ENCODE data around the gene SLC2A14. TPM values are rescaled to one million over a fixed set of nuclear protein-coding genes. Genes with fewer than 3 reads are reported as not detected.
A peak's percentile ranks its signal among the peaks of the same experiment; 100 is the strongest.
"Not testable (repeated sequence)": the region's sequence is repeated elsewhere in the genome, so short reads cannot be mapped to it uniquely, and the experiment has no call there.

Gene SLC2A14
- total RNA-seq, 2 donors from 2014 or later = 35.9 to 70.9 TPM

GRCh38 chr12:7834701-7835100, 38.0 kb downstream of the SLC2A14 start:
- Mint-ChIP-seq H3K4me3 (no peak overlapping the region), H3K36me3 (ENCODE audit: low read depth) (no peaks in the 10 kb centered on the region), H3K4me1 (peaks cover 35% of the 10 kb centered on the region), H3K27ac (no peak overlapping the region), H3K27me3 (ENCODE audit: insufficient read depth) (no peaks in the 10 kb centered on the region), H3K9me3 (no peaks in the 10 kb centered on the region)
- WGBS, 2 experiments (ENCODE audit: insufficient coverage in 1 of 2, insufficient read length in 1 of 2) = 67 to 77% methylated on average over 1 of the region's 1 CpG
- no peaks in the 10 kb centered on the region for H3K4me1 ChIP-seq (ENCODE audit: control insufficient read depth, insufficient read depth, low read length)
- H3K9ac ChIP-seq (ENCODE audit: extremely low read depth, low read length, poor library complexity, severe bottlenecking) = no peak overlapping the region
- no peaks in the 10 kb centered on the region for H3K27me3 ChIP-seq (ENCODE audit: control insufficient read depth, insufficient read depth, low read length, poor library complexity, severe bottlenecking)
- TF ChIP-seq CTCF (conservative IDR thresholded peaks at IDR 0.05) = no peak
- H3K27ac ChIP-seq (ENCODE audit: low read depth, low read length) = no peak overlapping the region
- peak; percentile 53 for DNase-seq
- no peak overlapping the region for H3K4me3 ChIP-seq (ENCODE audit: low read length)
- H3K9me3 ChIP-seq (ENCODE audit: control insufficient read depth, low read length) = no peaks in the 10 kb centered on the region
- H3K36me3 ChIP-seq (ENCODE audit: control insufficient read depth, insufficient read depth, low read length) = no peaks in the 10 kb centered on the region

- DNase-seq = no peak
- WGBS, 2 experiments (ENCODE audit: insufficient coverage in 1 of 2, insufficient read length in 1 of 2) = 93 to 96% methylated on average over 3 to 4 of the region's 4 CpGs
- no peaks in the 10 kb centered on the region for H3K36me3 ChIP-seq (ENCODE audit: control insufficient read depth, insufficient read depth, low read length)
- H3K9me3 Mint-ChIP-seq = no peaks in the 10 kb centered on the region
- no peak overlapping the region for H3K27ac Mint-ChIP-seq
- H3K4me1 Mint-ChIP-seq = peaks cover 33% of the 10 kb centered on the region
- H3K27me3 Mint-ChIP-seq (ENCODE audit: insufficient read depth) = no peaks in the 10 kb centered on the region
- H3K9me3 ChIP-seq (ENCODE audit: control insufficient read depth, low read length) = no peaks in the 10 kb centered on the region
- no peak overlapping the region for H3K9ac ChIP-seq (ENCODE audit: extremely low read depth, low read length, poor library complexity, severe bottlenecking)
- no peak overlapping the region for H3K27ac ChIP-seq (ENCODE audit: low read depth, low read length)
- no peaks in the 10 kb centered on the region for H3K36me3 Mint-ChIP-seq (ENCODE audit: low read depth)
- TF ChIP-seq CTCF (conservative IDR thresholded peaks at IDR 0.05) = no peak
- no peaks in the 10 kb centered on the region for H3K27me3 ChIP-seq (ENCODE audit: control insufficient read depth, insufficient read depth, low read length, poor library complexity, severe bottlenecking)
- H3K4me3 Mint-ChIP-seq = no peak overlapping the region
- no peak overlapping the region for H3K4me3 ChIP-seq (ENCODE audit: low read length)
- no peaks in the 10 kb centered on the region for H3K4me1 ChIP-seq (ENCODE audit: control insufficient read depth, insufficient read depth, low read length)
Observed at GRCh38 chr12:7833831-7834230, 38.9 kb downstream of the SLC2A14 start.

- 80 to 87% methylated on average over 1 to 6 of the region's 6 CpGs for WGBS, 2 experiments (ENCODE audit: insufficient coverage in 1 of 2, insufficient read length in 1 of 2)
- not testable (repeated sequence) for DNase-seq; H3K9ac ChIP-seq (ENCODE audit: extremely low read depth, low read length, poor library complexity, severe bottlenecking); H3K36me3 Mint-ChIP-seq (ENCODE audit: low read depth); H3K4me1 ChIP-seq (ENCODE audit: control insufficient read depth, insufficient read depth, low read length); H3K27me3 ChIP-seq (ENCODE audit: control insufficient read depth, insufficient read depth, low read length, poor library complexity, severe bottlenecking); H3K27ac Mint-ChIP-seq; H3K4me3 ChIP-seq (ENCODE audit: low read length); H3K27ac ChIP-seq (ENCODE audit: low read depth, low read length); H3K27me3 Mint-ChIP-seq (ENCODE audit: insufficient read depth); H3K9me3 ChIP-seq (ENCODE audit: control insufficient read depth, low read length); H3K36me3 ChIP-seq (ENCODE audit: control insufficient read depth, insufficient read depth, low read length); H3K9me3 Mint-ChIP-seq; H3K4me3 Mint-ChIP-seq
- H3K4me1 Mint-ChIP-seq = peaks cover 33% of the 10 kb centered on the region
- TF ChIP-seq CTCF (conservative IDR thresholded peaks at IDR 0.05) = peak; percentile 29
Observed at GRCh38 chr12:7833201-7833600, 39.5 kb downstream of the SLC2A14 start.
